ENCODE measurements around the gene KLRG1.

Gene KLRG1

GRCh38 chr12:8989413-8989812 is at the start of gene KLRG1:
Gene KLRG1 (plus strand): TSS chr12:8989546. CDS start chr12:8989636, 90 bp downstream.
- no peak for DNase-seq (ENCODE audit: low read depth)

GRCh38 chr12:8941691-8942478 is 47.5 kb upstream of the KLRG1 start:
- no peak for DNase-seq (ENCODE audit: low read depth)

- DNase-seq (ENCODE audit: low read depth): no peak
Observed at GRCh38 chr12:8943565-8944186, 45.7 kb upstream of the KLRG1 start.

GRCh38 chr12:8946733-8947132 is 42.6 kb upstream of the KLRG1 start:
- DNase-seq (ENCODE audit: low read depth): no peak

- no peak for DNase-seq (ENCODE audit: low read depth)
Observed at GRCh38 chr12:8947737-8948136, 41.6 kb upstream of the KLRG1 start.

GRCh38 chr12:8948701-8949341 is 40.5 kb upstream of the KLRG1 start:
- no peak for DNase-seq (ENCODE audit: low read depth)

GRCh38 chr12:8949342-8950220 is 39.8 kb upstream of the KLRG1 start, which contains the start of gene M6PR:
Gene M6PR (minus strand): TSS chr12:8949645. CDS start chr12:8946404, 3,241 bp downstream.
- DNase-seq (ENCODE audit: low read depth): peak; percentile 90

- no peak for DNase-seq (ENCODE audit: low read depth)
Observed at GRCh38 chr12:8950221-8950527, 39.2 kb upstream of the KLRG1 start.

GRCh38 chr12:8950702-8951478 is 38.5 kb upstream of the KLRG1 start:
- no peak for DNase-seq (ENCODE audit: low read depth)

GRCh38 chr12:8951744-8952143 is 37.6 kb upstream of the KLRG1 start:
- DNase-seq (ENCODE audit: low read depth): no peak

GRCh38 chr12:8953773-8954402 is 35.5 kb upstream of the KLRG1 start:
- DNase-seq (ENCODE audit: low read depth): peak; percentile 33

- no peak for DNase-seq (ENCODE audit: low read depth)
Observed at GRCh38 chr12:8956073-8956472, 33.3 kb upstream of the KLRG1 start.

GRCh38 chr12:8956772-8957171 is 32.6 kb upstream of the KLRG1 start:
- DNase-seq (ENCODE audit: low read depth): no peak

GRCh38 chr12:8957561-8957960 is 31.8 kb upstream of the KLRG1 start:
- no peak for DNase-seq (ENCODE audit: low read depth)

- DNase-seq (ENCODE audit: low read depth): no peak
Observed at GRCh38 chr12:8958066-8958465, 31.3 kb upstream of the KLRG1 start.

- DNase-seq (ENCODE audit: low read depth): no peak
Observed at GRCh38 chr12:8960176-8960575, 29.2 kb upstream of the KLRG1 start.

GRCh38 chr12:8968761-8969160 is 20.6 kb upstream of the KLRG1 start:
- no peak for DNase-seq (ENCODE audit: low read depth)

GRCh38 chr12:8969861-8970411 is 19.4 kb upstream of the KLRG1 start:
- DNase-seq (ENCODE audit: low read depth): no peak

- DNase-seq (ENCODE audit: low read depth): no peak
Observed at GRCh38 chr12:8970432-8970831, 18.9 kb upstream of the KLRG1 start.

GRCh38 chr12:8980137-8980536 is 9.2 kb upstream of the KLRG1 start:
- no peak for DNase-seq (ENCODE audit: low read depth)

All from activated T-cell treated with anti-CD3 and anti-CD28 coated beads for 24 hours (primary cell).